Suprapubic skin (tissue), 4 donors: ENCODE measurements around the gene NTMT1. TPM values are rescaled to one million over a fixed set of nuclear protein-coding genes. Genes with fewer than 3 reads are reported as not detected.

Experiments used
- DNase-seq, 2 donors: peaks; one replicate each; pipeline ENCODE4 v3.0.0-alpha.2; 2019; ENCODE audit warnings: low spot score in 2 of 2
- H3K27ac ChIP-seq: fragments of 200-600 bp; sonication (generic); one replicate; pipeline ENCODE4 v1.5.1; 2019
- H3K27me3 ChIP-seq: fragments of 200-600 bp; sonication (generic); one replicate; pipeline ENCODE4 v1.5.1; 2019
- H3K36me3 ChIP-seq: fragments of 200-600 bp; sonication (generic); one replicate; pipeline ENCODE4 v1.5.1; 2019
- H3K4me1 ChIP-seq: fragments of 200-600 bp; sonication (generic); one replicate; pipeline ENCODE4 v1.5.1; 2019
- H3K4me3 ChIP-seq: fragments of 200-600 bp; sonication (generic); one replicate; pipeline ENCODE4 v1.5.1; 2019; ENCODE audit warnings: mild to moderate bottlenecking
- H3K9me3 ChIP-seq: fragments of 200-600 bp; sonication (generic); one replicate; pipeline ENCODE4 v1.5.1; 2019
- EP300 ChIP-seq: sonication (generic); formaldehyde crosslinking; IDR thresholded peaks from one replicate; pipeline ENCODE4 v1.6.1; 2017; ENCODE audit warnings: antibody characterized with exemption
- POLR2A ChIP-seq, 2 donors: fragments of 450-650 bp; IDR thresholded peaks; one replicate each; pipeline ENCODE4 v1.6.1; 2017; ENCODE audit warnings: antibody characterized with exemption in 2 of 2, mild to moderate bottlenecking in 2 of 2, moderate library complexity in 2 of 2
- POLR2AphosphoS5 ChIP-seq, 3 donors: sonication (generic); formaldehyde crosslinking; IDR thresholded peaks; one replicate each; pipeline ENCODE4 v1.6.1; 2017; ENCODE audit warnings: antibody characterized with exemption in 3 of 3
- WGBS: methylation state at CpG from one replicate; pipeline ENCODE4 v1.1.5; 2018; 5-methylcytosine and 5-hydroxymethylcytosine counted together
- total RNA-seq, 4 donors: library from RNA; depleted of rRNA; stranded (reverse); fragments of >200 nt; gene quantifications; one replicate each; pipeline ENCODE4 v1.1.0, GENCODE V29; 2016
- TF ChIP-seq, protein P1 (sequence below), 2 donors: fragments of 200-600 bp in 1 of 2; fragments of 450-650 bp in 1 of 2; sonication (generic) in 1 of 2; IDR thresholded peaks; one replicate each; pipeline ENCODE4 v1.5.1; 2016 to 2019; ENCODE audit warnings: antibody characterized with exemption in 2 of 2, mild to moderate bottlenecking in 1 of 2, moderate library complexity in 1 of 2

The NTMT1 gene
- total RNA-seq, 4 donors from 2014 or later: 19.4 to 25.0 (median 20.8) TPM

DNA sequence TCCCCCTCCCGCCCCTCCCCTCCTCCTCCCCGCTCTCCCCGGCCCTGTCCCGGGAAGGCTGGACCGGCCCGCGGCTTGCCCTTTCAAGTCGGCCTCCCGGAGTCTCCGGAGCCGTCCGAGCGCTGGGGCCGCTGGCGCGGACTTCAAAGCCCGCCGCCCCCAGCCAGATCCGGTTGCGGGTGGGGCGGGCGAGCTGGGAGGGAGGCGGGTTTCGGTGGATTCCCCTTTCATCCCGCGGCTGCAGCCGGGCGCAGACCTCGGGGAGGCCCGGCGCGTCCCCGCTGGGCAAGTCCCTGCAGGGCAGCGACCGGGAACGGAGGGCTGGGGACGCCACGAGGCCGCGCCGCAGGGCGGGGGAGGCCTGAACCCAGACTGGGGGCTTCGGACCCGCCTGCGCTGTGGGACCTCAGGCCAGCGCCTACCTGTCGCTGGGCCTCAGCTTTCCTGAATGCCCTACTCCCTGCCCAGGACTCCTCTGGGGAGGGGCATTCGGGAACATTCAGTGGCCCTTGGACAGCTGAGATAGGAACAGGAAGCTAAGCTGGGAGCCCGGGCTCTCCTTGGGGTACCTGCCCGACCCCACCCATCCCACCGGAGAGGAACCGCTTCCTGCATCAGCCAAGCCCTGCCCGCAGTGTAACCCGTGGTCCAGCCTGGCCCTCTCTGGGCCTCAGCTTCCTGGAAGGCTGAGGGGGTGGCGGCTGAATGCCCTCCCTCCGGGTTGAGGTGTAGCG is 28.4 kb upstream of the NTMT1 start:
- WGBS: 9% methylated on average over 14 of the region's 57 CpGs
- Histone ChIP-seq H3K27me3 (no peaks in the 10 kb centered on the region), H3K4me1 (peaks cover 28% of the 10 kb centered on the region), H3K36me3 (no peaks in the 10 kb centered on the region), H3K4me3 (peak overlapping the region; percentile 46), H3K9me3 (no peaks in the 10 kb centered on the region), H3K27ac (peak overlapping the region; percentile 43)
- no peak for DNase-seq
- TF ChIP-seq, protein P1, sequence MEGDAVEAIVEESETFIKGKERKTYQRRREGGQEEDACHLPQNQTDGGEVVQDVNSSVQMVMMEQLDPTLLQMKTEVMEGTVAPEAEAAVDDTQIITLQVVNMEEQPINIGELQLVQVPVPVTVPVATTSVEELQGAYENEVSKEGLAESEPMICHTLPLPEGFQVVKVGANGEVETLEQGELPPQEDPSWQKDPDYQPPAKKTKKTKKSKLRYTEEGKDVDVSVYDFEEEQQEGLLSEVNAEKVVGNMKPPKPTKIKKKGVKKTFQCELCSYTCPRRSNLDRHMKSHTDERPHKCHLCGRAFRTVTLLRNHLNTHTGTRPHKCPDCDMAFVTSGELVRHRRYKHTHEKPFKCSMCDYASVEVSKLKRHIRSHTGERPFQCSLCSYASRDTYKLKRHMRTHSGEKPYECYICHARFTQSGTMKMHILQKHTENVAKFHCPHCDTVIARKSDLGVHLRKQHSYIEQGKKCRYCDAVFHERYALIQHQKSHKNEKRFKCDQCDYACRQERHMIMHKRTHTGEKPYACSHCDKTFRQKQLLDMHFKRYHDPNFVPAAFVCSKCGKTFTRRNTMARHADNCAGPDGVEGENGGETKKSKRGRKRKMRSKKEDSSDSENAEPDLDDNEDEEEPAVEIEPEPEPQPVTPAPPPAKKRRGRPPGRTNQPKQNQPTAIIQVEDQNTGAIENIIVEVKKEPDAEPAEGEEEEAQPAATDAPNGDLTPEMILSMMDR (IDR thresholded peaks at IDR 0.05): no peak
- TF ChIP-seq POLR2A (IDR thresholded peaks at IDR 0.05) (no peak), EP300 (no peak), POLR2AphosphoS5 (IDR thresholded peaks at IDR 0.05) (no peak)

DNA sequence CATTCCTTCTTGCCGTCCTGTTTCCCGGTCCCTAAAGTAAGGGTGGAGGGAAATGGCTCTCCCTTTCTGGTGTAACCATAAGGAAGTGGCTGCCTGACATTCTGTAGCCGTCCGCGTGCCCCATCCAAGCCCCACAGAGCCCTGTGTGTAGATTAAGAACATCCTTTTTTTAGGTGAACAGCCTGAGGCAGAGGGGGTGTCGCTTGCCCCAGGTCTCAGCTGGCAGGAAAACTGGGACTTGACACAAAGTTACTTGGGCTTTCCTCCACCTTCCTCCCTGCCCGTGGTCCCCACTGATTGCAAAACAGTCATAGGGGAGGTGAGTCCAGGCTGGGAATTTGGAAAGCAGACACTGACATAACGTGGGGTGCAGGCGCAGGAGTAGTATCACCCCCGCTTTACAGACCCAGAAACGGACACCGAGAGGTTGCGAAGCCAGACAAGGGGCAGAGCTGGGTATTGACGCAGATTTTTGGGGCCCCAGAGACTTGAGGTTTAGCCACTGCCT is 27.8 kb upstream of the NTMT1 start:
- 65% methylated on average over 14 of the region's 14 CpGs for WGBS
- Histone ChIP-seq H3K27ac (no peak overlapping the region), H3K4me1 (peaks cover 28% of the 10 kb centered on the region), H3K27me3 (no peaks in the 10 kb centered on the region), H3K9me3 (no peaks in the 10 kb centered on the region), H3K4me3 (peak overlapping the region; percentile 46), H3K36me3 (no peaks in the 10 kb centered on the region)
- peak in 1 of 2 donors; percentile 49 for DNase-seq
- TF ChIP-seq, protein P1 (IDR thresholded peaks at IDR 0.05): no peak
- no peak for TF ChIP-seq POLR2AphosphoS5 (IDR thresholded peaks at IDR 0.05)
- TF ChIP-seq POLR2A (IDR thresholded peaks at IDR 0.05): no peak
- TF ChIP-seq EP300: no peak

DNA sequence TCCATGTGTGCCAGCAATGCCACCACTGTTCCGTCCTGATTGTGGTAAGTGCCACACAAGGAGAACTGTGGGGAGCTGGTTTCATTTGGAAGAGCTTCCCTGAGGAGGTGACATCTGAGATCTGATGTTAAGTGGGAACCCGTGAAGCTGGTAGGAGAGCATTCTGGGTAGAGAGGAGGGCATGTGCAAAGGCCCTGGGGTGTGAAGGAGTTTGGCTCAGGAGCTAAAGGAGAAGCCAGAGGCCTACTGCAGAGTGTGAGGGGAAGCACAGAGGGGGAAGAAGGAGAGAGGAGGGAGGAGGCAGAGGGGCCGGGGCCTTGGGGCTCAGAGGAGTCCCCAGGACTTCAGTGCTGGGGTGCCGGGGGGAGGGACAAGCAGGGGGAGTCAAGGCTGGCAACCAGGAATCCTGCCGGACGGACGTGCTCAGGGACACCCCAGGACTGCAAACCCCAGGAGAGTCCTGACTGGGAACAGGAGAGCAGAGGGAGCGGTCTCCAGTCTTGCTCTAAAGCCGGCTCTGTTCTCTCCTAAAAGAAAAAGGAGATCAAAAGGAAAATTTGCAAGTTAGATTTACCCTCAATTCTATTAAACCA is 24.8 kb upstream of the NTMT1 start:
- no peak overlapping the region for H3K27ac ChIP-seq
- no peak for DNase-seq
- no peaks in the 10 kb centered on the region for H3K9me3 ChIP-seq
- peaks cover 23% of the 10 kb centered on the region for H3K4me1 ChIP-seq
- no peaks in the 10 kb centered on the region for H3K36me3 ChIP-seq
- H3K27me3 ChIP-seq: no peaks in the 10 kb centered on the region
- no peak overlapping the region for H3K4me3 ChIP-seq
- TF ChIP-seq, protein P1 (IDR thresholded peaks at IDR 0.05): no peak
- TF ChIP-seq POLR2A (IDR thresholded peaks at IDR 0.05) (no peak), POLR2AphosphoS5 (IDR thresholded peaks at IDR 0.05) (no peak), EP300 (no peak)
- WGBS: 81% methylated on average over 9 of the region's 9 CpGs

DNA sequence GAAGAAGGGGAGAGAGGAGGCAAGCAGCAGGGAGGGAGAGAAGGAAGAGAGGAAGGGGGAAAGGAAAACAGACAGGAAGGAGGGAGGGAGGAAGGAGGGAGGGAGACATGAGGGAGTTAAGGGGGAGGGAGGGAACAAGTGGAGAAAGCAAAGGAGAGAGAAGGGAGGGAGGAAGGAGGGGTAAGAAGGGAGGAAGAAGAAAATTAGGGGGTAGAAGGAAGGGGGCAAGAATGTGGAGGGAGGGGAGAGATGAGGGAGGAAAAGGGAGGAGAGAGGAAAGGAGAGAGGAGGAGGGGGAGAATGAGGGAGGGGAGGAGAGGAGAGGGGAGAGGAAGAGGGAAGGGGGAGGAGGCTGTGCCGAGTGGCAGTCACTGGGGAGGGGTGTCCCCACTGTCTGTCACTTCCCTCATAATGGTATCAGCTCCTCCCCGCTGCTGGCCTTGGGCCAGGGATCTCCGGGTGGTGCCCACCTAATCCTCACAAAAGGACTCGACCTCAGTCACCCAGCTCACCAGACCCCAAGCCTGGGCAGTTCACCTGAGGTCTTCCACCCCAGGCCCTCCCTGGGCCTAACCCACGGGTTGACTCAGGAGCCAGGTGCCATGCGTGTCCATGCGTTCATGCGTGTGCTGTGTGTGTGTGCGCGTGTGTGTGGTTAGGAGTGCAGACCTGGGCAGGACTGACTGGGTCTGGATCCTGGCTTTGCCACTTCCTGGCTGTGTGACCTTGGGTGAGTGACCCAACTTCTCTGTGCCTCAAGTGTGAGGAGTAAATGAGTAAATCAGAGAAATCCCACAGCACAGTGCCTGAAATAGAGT is 23.2 kb upstream of the NTMT1 start:
- Histone ChIP-seq H3K4me1 (peaks cover 16% of the 10 kb centered on the region), H3K27ac (no peak overlapping the region), H3K9me3 (no peaks in the 10 kb centered on the region), H3K27me3 (no peaks in the 10 kb centered on the region), H3K4me3 (no peak overlapping the region), H3K36me3 (no peaks in the 10 kb centered on the region)
- no peak for DNase-seq
- TF ChIP-seq POLR2A (IDR thresholded peaks at IDR 0.05) (no peak), EP300 (no peak)
- 64% methylated on average over 10 of the region's 10 CpGs for WGBS

DNA sequence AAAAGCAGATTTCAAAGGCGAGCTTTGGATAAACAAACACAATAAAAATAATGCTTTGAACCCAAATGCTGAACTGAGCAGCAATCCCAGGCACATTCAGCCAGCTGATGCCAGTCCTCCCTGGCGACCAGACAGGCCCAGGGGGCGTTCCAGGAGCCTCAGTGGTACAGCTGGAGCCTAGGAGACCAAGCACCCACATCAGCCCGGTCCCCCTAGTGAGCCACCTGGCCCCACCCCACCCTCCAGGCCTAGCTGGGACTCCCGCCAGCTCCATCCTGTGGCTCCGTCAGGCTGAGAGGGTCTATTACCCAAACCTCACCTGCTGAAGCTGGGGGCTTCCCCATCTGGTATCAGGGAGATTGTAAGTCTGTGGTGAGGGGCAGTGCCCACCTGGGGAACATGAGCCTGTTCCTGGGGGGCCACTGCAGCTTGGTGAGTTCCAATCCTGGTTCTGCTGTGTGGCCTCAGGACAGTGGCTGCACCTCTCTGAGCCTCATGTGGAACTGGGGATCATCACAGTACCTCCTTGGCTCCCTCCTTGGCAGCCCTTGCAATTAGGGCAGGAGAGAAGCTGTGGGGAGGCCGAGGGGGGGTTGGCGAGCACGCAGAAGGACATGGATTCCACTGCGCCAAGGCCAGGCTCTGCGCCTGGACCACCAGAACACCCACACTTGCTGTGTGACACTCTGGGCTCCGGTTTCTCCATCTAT is 21.8 kb upstream of the NTMT1 start:
- H3K4me3 ChIP-seq: no peak overlapping the region
- 81% methylated on average over 9 of the region's 12 CpGs for WGBS
- H3K9me3 ChIP-seq: no peaks in the 10 kb centered on the region
- no peaks in the 10 kb centered on the region for H3K27me3 ChIP-seq
- TF ChIP-seq POLR2AphosphoS5 (IDR thresholded peaks at IDR 0.05): no peak
- TF ChIP-seq, protein P1 (IDR thresholded peaks at IDR 0.05): no peak
- no peak for TF ChIP-seq POLR2A (IDR thresholded peaks at IDR 0.05)
- TF ChIP-seq EP300: no peak
- H3K36me3 ChIP-seq: no peaks in the 10 kb centered on the region
- H3K4me1 ChIP-seq: peaks cover 22% of the 10 kb centered on the region
- DNase-seq: no peak
- no peak overlapping the region for H3K27ac ChIP-seq
